Kidney tubule cell (primary cell): ENCODE measurements around the gene LEFTY1.
"Not testable (repeated sequence)": the region's sequence is repeated elsewhere in the genome, so short reads cannot be mapped to it uniquely, and the experiment has no call there.

Source experiments
- DNase-seq: peaks from one replicate; pipeline ENCODE4 v3.0.0-alpha.2; 2018; ENCODE audit warnings: low spot score

Gene LEFTY1

DNA sequence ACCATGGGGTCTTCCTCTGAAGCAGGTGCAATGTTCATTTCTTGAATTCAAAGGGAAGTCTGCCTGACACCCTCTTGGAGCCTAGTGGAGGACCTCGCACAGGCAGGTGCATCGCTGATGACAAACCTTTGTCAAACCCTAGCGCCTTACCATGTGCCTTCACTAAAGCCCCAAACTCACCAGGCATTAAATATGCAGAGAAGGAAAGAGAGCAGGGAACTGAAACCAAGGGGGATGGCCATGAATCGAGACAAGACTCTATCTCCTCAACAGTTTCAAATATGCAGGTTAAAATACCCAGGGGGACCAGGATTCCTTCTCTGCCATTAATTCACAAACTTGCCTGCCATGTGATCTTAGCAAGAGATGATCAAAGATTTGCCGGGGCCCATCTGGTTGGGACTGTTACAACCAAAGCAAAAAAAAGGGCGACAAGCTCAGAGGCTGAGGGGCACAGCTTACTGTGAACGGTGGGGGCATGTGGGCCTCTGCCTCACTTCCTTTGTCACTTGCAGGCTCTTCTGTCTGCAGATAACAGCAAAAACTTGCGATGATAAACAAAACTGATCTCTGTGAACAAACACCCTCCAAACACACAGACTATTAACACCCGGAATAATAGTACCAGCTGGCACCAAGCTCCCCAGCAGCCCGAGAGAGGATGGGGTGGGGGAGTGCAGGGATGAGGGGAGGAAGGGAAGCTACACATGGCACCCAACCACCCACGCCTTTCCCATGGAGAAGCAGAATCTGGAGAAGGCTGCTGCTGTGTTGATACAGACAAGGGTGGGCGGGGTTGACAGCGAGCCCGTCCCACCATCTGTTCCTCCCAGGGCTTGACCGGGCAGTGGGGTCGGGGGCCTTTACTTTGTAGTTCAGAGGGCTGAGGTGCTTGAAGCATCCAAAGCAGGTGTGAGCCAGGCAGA, 40.7 kb downstream of the LEFTY1 start:
- no peak for DNase-seq

DNA sequence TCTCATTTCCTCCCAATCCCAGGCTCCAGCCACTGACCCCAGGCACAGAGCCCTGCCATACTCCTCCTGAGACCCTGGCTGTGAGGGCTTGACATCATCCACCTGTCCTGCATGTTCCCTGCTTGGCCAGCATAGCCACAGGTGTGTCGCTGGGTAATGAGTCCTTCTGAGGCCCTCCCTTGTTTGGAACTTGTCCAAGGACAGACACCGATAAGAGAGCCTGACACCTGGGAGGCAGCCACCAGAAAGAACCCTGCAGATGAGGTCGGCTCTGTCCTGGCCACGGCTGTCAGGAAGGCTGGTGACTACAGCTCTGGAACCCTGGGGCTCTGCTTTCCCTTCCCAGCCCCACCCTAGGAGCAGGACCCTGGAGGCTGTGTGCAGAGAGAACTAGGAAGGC, 41.3 kb downstream of the LEFTY1 start:
- DNase-seq: peak; percentile 18

GRCh38 chr1:225846331-225847310, 42.3 kb downstream of the LEFTY1 start:
- DNase-seq: no peak

- peak; percentile 63 for DNase-seq
Observed at GRCh38 chr1:225845571-225846259, 43.2 kb downstream of the LEFTY1 start.

- no peak for DNase-seq
Observed at GRCh38 chr1:225845097-225845496, 43.8 kb downstream of the LEFTY1 start.

DNA sequence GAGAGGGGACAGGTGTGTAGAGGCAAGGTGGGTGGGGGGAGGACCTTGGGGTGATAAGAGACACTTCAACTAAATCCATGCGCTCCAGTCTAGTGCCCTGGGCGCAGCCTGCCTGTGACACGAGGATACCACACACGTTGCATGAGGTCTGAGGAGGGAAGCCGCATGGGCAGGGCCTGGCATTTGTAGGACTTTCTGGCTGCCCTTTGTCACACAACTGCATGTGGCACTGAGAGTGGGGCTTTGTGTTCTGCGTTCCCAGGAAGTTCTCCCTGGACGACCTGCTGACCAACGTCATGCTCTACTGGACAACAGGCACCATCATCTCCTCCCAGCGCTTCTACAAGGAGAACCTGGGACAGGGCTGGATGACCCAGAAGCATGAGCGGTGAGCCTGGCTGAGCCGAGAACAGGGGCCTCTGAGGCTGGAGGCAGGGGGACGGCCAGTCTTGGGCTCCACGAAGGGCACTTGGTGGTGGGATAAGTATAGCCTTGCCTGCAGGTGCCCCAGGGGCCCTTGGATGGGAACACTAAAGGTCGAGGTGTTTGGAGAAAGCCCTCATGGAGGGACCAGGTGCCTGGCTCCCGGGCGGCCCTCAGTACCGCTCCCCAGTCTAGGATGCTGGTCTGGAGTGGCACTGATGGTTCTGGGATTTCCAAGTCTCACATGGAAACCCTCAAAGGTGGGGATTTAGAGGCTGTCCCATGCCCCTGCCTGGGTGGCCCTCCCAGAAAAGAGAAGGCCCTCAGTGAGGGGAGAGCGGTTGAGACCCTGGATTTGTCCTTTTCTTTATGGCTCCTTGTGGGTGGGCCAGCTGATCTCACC, 44.5 kb downstream of the LEFTY1 start:
- peak; percentile 53 for DNase-seq

GRCh38 chr1:225843426-225843795, 45.5 kb downstream of the LEFTY1 start:
- DNase-seq: no peak

DNA sequence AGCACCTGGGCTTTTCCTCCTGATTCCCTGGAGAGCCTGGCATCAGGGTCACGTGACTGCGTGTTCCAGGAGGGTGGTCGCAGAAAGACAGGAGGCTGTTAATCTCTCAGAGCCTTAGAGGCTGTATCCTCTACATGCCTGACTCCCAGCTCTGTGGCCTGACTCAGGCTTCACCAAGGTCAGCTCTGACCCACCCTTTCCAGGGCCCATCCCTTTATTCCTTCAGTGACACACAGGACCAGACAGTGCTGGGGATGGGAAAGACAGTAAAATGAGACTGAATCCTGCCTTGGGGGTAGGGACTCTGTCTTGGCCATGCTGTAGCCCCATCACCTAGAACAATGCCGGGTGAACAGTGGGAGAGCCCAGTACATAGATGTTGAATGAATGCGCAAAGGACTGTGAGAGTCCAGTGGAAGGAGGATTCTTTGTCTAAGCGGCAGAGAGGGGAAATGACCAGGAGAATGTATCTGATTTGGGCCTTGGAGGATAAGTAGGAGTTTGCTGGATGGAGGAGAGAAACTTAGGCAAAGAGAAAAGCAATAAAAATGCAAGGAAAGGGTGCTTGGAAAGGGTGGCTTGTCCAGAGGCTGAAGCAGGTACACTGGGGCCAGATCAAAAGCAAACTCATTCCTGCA, 46.0 kb downstream of the LEFTY1 start:
- peak; percentile 25 for DNase-seq

DNA sequence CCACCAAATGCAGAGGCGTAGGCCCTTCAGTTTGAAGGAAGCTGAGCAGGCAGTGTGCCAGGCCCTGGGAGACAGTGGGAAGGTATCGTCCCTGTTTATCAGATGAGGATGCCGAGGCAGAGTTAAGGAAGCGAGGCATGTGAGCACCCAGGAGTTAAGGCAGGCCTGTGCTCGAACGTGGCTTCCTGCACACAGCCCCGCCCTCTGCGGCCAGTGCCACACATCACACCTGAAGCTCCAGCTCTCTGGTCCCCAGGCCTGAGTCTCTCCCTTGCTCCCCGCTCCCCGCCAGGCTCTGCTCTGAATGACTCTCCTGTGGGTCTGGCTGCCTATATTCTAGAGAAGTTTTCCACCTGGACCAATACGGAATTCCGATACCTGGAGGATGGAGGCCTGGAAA, 46.9 kb downstream of the LEFTY1 start:
- no peak for DNase-seq

DNA sequence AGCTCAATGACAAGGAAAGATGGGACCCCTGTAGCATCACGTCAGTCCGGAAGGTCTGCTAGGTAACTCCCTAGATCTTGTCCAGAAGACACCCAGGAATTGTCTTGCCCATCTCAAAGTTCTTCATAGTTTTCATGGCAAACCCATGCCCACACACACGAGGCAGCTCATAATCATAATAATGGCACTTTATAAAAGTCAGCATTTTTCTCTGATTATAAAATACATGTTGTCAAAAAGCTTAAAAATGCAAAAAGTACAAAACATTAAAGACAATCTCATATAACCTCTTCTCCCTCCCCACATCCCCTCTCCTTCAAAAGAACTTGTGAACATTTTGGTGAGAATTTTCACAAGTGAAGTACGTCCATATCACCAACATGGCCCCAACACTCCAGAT, 48.2 kb downstream of the LEFTY1 start:
- no peak for DNase-seq

GRCh38 chr1:225840223-225840610, 48.7 kb downstream of the LEFTY1 start:
- DNase-seq: no peak

DNA sequence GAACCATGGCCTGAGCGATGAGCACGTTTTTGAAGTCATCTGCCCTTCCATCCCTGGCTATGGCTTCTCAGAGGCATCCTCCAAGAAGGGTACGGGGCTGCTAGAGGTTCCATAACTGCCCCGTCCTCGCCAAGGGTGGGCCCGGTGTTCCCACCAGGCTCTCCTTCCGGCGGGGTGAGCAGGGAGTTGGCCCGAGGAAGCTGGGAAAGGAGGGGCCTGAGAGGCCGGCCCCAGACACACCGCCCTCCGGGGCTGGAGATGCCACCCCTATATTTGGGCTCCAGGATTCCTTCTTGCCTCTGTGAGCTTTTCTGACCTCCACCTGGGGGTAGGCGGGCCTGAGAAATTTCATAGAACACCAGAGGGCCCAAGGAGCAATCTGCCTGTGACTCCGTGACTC, 50.2 kb downstream of the LEFTY1 start:
- no peak for DNase-seq

GRCh38 chr1:225836296-225836695, 52.6 kb downstream of the LEFTY1 start:
- not testable (repeated sequence) for DNase-seq
